ENCODE measurements around the gene IL22RA2.

DNA sequence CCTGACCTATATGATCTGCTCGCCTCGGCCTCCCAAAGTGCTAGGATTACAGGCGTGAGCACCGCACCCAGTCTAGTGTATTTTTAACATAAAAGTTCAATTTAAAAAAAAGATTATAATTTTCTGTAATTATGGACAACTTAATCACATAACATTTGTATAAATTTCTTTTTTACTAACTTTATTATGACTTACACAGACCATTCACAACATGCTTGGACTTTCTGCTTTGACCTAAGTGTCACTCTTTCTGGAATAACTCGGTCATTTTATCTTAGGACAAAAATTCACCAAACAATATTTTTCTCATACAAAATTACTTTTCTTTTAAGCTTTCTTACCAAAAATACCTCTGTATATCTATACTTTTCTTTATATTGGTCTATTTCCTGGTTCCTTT, 15.4 kb upstream of the IL22RA2 start:
- no peak for TF ChIP-seq POLR2A (IDR thresholded peaks at IDR 0.05)
- TF ChIP-seq, protein P1, sequence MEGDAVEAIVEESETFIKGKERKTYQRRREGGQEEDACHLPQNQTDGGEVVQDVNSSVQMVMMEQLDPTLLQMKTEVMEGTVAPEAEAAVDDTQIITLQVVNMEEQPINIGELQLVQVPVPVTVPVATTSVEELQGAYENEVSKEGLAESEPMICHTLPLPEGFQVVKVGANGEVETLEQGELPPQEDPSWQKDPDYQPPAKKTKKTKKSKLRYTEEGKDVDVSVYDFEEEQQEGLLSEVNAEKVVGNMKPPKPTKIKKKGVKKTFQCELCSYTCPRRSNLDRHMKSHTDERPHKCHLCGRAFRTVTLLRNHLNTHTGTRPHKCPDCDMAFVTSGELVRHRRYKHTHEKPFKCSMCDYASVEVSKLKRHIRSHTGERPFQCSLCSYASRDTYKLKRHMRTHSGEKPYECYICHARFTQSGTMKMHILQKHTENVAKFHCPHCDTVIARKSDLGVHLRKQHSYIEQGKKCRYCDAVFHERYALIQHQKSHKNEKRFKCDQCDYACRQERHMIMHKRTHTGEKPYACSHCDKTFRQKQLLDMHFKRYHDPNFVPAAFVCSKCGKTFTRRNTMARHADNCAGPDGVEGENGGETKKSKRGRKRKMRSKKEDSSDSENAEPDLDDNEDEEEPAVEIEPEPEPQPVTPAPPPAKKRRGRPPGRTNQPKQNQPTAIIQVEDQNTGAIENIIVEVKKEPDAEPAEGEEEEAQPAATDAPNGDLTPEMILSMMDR (IDR thresholded peaks at IDR 0.05), result no peak
